Liver (tissue), 9 donors: ENCODE results near the gene TCERG1L. TPM values are rescaled to one million over a fixed set of nuclear protein-coding genes. Genes with fewer than 3 reads are reported as not detected.

Source experiments
- DNase-seq: peaks from one replicate; pipeline ENCODE4 v3.0.0-alpha.2; 2017; ENCODE audit warnings: low spot score
- H3K27ac ChIP-seq, 2 donors: one replicate each; pipeline ENCODE4 v1.7.0; 2013; ENCODE audit warnings: inconsistent platforms in 2 of 2, low read length in 2 of 2, control low read depth in 1 of 2, low read depth in 1 of 2, mild to moderate bottlenecking in 1 of 2
- H3K27me3 ChIP-seq, 4 donors: one replicate each; pipeline versions ENCODE4 v1.6.1 to v1.7.0; 2013; ENCODE audit warnings: low read length in 3 of 4, inconsistent platforms in 1 of 4, mild to moderate bottlenecking in 1 of 4, moderate library complexity in 1 of 4; ENCODE audit not compliant: control insufficient read depth in 4 of 4, insufficient read depth in 4 of 4
- H3K36me3 ChIP-seq, 4 donors: one replicate each; pipeline versions ENCODE4 v1.6.1 to v1.7.0; 2013; ENCODE audit warnings: low read length in 3 of 4, mild to moderate bottlenecking in 3 of 4, low read depth in 1 of 4, moderate library complexity in 1 of 4; ENCODE audit not compliant: control insufficient read depth in 4 of 4, insufficient read depth in 3 of 4
- H3K4me1 ChIP-seq, 4 donors: one replicate each; pipeline versions ENCODE4 v1.6.1 to v1.7.0; 2013; ENCODE audit warnings: low read length in 3 of 4, mild to moderate bottlenecking in 3 of 4, moderate library complexity in 1 of 4; ENCODE audit not compliant: control insufficient read depth in 4 of 4, insufficient read depth in 4 of 4
- H3K4me3 ChIP-seq, 3 donors: one replicate each; pipeline versions ENCODE4 v1.6.1 to v1.7.0; 2013; ENCODE audit warnings: low read length in 3 of 3, control low read depth in 1 of 3, low read depth in 1 of 3, mild to moderate bottlenecking in 1 of 3
- H3K9ac ChIP-seq, 2 donors: one replicate each; pipeline ENCODE4 v1.7.0; 2013; ENCODE audit warnings: low read length in 2 of 2, mild to moderate bottlenecking in 2 of 2, moderate library complexity in 2 of 2, control low read depth in 1 of 2, low read depth in 1 of 2
- H3K9me3 ChIP-seq, 4 donors: one replicate each; pipeline versions ENCODE4 v1.6.1 to v1.7.0; 2013; ENCODE audit warnings: low read length in 3 of 4; ENCODE audit not compliant: control insufficient read depth in 4 of 4
- EGR1 ChIP-seq, 2 donors: IDR thresholded peaks; 2 replicates each; pipeline ENCODE4 v1.6.1; 2016 to 2018; ENCODE audit warnings: antibody characterized with exemption in 2 of 2, low read depth in 2 of 2
- FOXA1 ChIP-seq: IDR thresholded peaks from 2 replicates; pipeline ENCODE4 v1.6.1; 2016; ENCODE audit warnings: antibody characterized with exemption
- FOXA2 ChIP-seq: IDR thresholded peaks from 2 replicates; pipeline ENCODE4 v1.6.1; 2016; ENCODE audit warnings: antibody characterized with exemption
- GABPA ChIP-seq, 2 donors: IDR thresholded peaks in 1 of 2; conservative IDR thresholded peaks in 1 of 2; 2 replicates each; pipeline ENCODE4 v1.6.1; 2016; ENCODE audit warnings: antibody characterized with exemption in 2 of 2, mild to moderate bottlenecking in 1 of 2, moderate library complexity in 1 of 2
- HNF4A ChIP-seq, 2 donors: conservative IDR thresholded peaks; 2 replicates each; pipeline ENCODE4 v1.6.1; 2016; ENCODE audit warnings: antibody characterized with exemption in 2 of 2, mild to moderate bottlenecking in 2 of 2
- HNF4G ChIP-seq: IDR thresholded peaks from 2 replicates; pipeline ENCODE4 v1.6.1; 2016; ENCODE audit warnings: antibody characterized with exemption
- JUND ChIP-seq, 2 donors: IDR thresholded peaks; 2 replicates each; pipeline ENCODE4 v1.6.1; 2016; ENCODE audit warnings: antibody characterized with exemption in 2 of 2
- NR2F2 ChIP-seq: IDR thresholded peaks from 2 replicates; pipeline ENCODE4 v1.6.1; 2016; ENCODE audit warnings: antibody characterized with exemption
- RAD21 ChIP-seq, 2 donors: IDR thresholded peaks; 2 replicates each; pipeline ENCODE4 v1.6.1; 2016; ENCODE audit warnings: antibody characterized with exemption in 2 of 2, mild to moderate bottlenecking in 2 of 2
- RXRA ChIP-seq, 2 donors: IDR thresholded peaks; 2 replicates each; pipeline ENCODE4 v1.6.1; 2017 to 2018; ENCODE audit warnings: antibody characterized with exemption in 2 of 2, mild to moderate bottlenecking in 1 of 2
- SP1 ChIP-seq: IDR thresholded peaks from 2 replicates; pipeline ENCODE4 v1.6.1; 2018; ENCODE audit warnings: antibody characterized with exemption, mild to moderate bottlenecking
- TAF1 ChIP-seq: conservative IDR thresholded peaks from 2 replicates; pipeline ENCODE4 v1.6.1; 2016; ENCODE audit warnings: antibody characterized with exemption, mild to moderate bottlenecking
- YY1 ChIP-seq: IDR thresholded peaks from 2 replicates; pipeline ENCODE4 v1.6.1; 2016; ENCODE audit warnings: antibody characterized with exemption, mild to moderate bottlenecking
- whole genome bisulfite sequencing: extraction: QIAGEN DNeasy Blood & Tissue Kit; methylation state at CpG from one replicate; pipeline ENCODE4 v1.1.7; 2013; 5-methylcytosine and 5-hydroxymethylcytosine counted together
- polyA plus RNA-seq, 2 donors: library from polyadenylated mRNA; stranded (reverse) in 1 of 2; unstranded in 1 of 2; fragments of 200-250 nt in 1 of 2; fragments of >200 nt in 1 of 2; fragmentation: Nextera tagmentation in 1 of 2; extraction: Ambion mirVana in 1 of 2; gene quantifications; one replicate each; pipeline versions ENCODE4 v1.2.1 to v1.2.3, GENCODE V29; 2013 to 2015
- total RNA-seq, 2 donors: library from RNA; depleted of rRNA; stranded (reverse); fragments of >200 nt; gene quantifications; one replicate each; pipeline ENCODE4 v1.2.3, GENCODE V29; 2014
- TF ChIP-seq, protein P1 (sequence below): IDR thresholded peaks from 2 replicates; pipeline ENCODE4 v1.6.1; 2016; ENCODE audit warnings: antibody characterized with exemption
- TF ChIP-seq, protein P2 (sequence below): fragments of 150-350 bp; IDR thresholded peaks from 2 replicates; pipeline ENCODE4 v1.5.1; 2017; ENCODE audit warnings: improper control_type of control experiment, low read depth, low read length; ENCODE audit not compliant: missing input control
- TF ChIP-seq, protein P3 (sequence below): IDR thresholded peaks from 2 replicates; pipeline ENCODE4 v1.6.1; 2016; ENCODE audit warnings: antibody characterized with exemption
- TF ChIP-seq, protein P4 (sequence below): IDR thresholded peaks from 2 replicates; pipeline ENCODE4 v1.6.1; 2016; ENCODE audit warnings: antibody characterized with exemption, mild to moderate bottlenecking
- TF ChIP-seq, protein P5 (sequence below): IDR thresholded peaks from 2 replicates; pipeline ENCODE4 v1.6.1; 2016; ENCODE audit warnings: antibody characterized with exemption
- donor health status: healthy.
- donor health status: healthy.
- donor health status: healthy.
- donor health status: healthy.
- donor health status: healthy.

TCERG1L gene
- total and polyA plus RNA-seq, 4 donors, result not detected

DNA sequence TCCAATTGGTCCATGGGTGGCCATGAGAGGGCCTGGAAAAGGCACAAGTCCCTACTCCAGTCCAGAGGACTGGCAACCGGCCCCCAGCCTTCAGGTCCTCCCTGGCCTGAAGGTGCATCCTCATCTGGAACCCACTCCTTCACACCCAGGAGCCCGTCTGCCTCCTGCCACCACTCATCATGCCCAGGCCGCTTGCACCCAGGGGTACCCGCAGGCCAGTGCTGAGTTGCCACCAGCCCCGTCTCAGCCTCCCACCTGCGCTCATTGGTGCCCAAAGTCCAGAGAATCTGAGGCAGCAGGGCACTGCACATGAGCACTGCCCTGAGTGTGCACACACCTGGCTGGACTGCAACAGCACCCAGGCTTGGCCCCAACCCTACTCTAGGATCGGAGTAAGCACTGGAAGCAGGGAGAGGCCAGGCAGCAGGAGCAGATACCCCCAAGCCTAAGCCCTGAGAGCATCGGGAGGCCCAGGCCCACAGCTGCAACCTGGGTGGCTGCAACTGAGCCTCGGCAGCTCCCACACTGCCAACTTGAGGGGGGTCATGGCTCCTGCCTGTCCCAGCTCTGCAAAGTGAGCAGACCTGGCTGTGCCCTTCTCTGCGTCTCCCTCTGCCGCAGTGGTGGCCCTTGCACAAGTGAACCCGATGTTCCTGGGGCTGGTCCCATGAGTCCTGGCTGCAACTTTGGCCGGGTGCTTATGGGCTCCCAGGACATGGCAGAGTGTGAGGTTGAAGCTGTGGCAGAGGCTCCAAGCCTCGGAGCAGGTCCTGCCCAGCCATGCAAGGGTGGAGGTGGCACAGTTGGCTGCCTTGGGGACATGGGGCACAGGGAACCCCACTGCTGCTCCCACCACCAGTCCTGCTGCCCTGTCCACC, 44.3 kb downstream of the TCERG1L start:
- TF ChIP-seq HNF4G (no peak), JUND (IDR thresholded peaks at IDR 0.05) (no peak), HNF4A (conservative IDR thresholded peaks at IDR 0.05) (no peak), YY1 (no peak), RAD21 (IDR thresholded peaks at IDR 0.05) (no peak), GABPA (IDR thresholded peaks at IDR 0.05 in 1 of 2, conservative IDR thresholded peaks at IDR 0.05 in 1 of 2) (no peak), TAF1 (no peak), RXRA (IDR thresholded peaks at IDR 0.05) (no peak), NR2F2 (no peak), SP1 (no peak), FOXA1 (no peak), EGR1 (IDR thresholded peaks at IDR 0.05; ENCODE audit: low read depth in 2 of 2) (no peak), FOXA2 (no peak)
- TF ChIP-seq, protein P1, sequence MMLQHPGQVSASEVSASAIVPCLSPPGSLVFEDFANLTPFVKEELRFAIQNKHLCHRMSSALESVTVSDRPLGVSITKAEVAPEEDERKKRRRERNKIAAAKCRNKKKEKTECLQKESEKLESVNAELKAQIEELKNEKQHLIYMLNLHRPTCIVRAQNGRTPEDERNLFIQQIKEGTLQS, result no peak
- TF ChIP-seq, protein P2, sequence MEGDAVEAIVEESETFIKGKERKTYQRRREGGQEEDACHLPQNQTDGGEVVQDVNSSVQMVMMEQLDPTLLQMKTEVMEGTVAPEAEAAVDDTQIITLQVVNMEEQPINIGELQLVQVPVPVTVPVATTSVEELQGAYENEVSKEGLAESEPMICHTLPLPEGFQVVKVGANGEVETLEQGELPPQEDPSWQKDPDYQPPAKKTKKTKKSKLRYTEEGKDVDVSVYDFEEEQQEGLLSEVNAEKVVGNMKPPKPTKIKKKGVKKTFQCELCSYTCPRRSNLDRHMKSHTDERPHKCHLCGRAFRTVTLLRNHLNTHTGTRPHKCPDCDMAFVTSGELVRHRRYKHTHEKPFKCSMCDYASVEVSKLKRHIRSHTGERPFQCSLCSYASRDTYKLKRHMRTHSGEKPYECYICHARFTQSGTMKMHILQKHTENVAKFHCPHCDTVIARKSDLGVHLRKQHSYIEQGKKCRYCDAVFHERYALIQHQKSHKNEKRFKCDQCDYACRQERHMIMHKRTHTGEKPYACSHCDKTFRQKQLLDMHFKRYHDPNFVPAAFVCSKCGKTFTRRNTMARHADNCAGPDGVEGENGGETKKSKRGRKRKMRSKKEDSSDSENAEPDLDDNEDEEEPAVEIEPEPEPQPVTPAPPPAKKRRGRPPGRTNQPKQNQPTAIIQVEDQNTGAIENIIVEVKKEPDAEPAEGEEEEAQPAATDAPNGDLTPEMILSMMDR, result no peak
- TF ChIP-seq, protein P3, sequence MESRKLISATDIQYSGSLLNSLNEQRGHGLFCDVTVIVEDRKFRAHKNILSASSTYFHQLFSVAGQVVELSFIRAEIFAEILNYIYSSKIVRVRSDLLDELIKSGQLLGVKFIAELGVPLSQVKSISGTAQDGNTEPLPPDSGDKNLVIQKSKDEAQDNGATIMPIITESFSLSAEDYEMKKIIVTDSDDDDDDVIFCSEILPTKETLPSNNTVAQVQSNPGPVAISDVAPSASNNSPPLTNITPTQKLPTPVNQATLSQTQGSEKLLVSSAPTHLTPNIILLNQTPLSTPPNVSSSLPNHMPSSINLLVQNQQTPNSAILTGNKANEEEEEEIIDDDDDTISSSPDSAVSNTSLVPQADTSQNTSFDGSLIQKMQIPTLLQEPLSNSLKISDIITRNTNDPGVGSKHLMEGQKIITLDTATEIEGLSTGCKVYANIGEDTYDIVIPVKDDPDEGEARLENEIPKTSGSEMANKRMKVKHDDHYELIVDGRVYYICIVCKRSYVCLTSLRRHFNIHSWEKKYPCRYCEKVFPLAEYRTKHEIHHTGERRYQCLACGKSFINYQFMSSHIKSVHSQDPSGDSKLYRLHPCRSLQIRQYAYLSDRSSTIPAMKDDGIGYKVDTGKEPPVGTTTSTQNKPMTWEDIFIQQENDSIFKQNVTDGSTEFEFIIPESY, result no peak
- TF ChIP-seq, protein P4, sequence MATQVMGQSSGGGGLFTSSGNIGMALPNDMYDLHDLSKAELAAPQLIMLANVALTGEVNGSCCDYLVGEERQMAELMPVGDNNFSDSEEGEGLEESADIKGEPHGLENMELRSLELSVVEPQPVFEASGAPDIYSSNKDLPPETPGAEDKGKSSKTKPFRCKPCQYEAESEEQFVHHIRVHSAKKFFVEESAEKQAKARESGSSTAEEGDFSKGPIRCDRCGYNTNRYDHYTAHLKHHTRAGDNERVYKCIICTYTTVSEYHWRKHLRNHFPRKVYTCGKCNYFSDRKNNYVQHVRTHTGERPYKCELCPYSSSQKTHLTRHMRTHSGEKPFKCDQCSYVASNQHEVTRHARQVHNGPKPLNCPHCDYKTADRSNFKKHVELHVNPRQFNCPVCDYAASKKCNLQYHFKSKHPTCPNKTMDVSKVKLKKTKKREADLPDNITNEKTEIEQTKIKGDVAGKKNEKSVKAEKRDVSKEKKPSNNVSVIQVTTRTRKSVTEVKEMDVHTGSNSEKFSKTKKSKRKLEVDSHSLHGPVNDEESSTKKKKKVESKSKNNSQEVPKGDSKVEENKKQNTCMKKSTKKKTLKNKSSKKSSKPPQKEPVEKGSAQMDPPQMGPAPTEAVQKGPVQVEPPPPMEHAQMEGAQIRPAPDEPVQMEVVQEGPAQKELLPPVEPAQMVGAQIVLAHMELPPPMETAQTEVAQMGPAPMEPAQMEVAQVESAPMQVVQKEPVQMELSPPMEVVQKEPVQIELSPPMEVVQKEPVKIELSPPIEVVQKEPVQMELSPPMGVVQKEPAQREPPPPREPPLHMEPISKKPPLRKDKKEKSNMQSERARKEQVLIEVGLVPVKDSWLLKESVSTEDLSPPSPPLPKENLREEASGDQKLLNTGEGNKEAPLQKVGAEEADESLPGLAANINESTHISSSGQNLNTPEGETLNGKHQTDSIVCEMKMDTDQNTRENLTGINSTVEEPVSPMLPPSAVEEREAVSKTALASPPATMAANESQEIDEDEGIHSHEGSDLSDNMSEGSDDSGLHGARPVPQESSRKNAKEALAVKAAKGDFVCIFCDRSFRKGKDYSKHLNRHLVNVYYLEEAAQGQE, result no peak
- TF ChIP-seq, protein P5, sequence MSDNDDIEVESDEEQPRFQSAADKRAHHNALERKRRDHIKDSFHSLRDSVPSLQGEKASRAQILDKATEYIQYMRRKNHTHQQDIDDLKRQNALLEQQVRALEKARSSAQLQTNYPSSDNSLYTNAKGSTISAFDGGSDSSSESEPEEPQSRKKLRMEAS, result no peak
- Histone ChIP-seq H3K9me3 (no peaks in the 10 kb centered on the region), H3K36me3 (no peaks in the 10 kb centered on the region), H3K27me3 (peaks cover 0 to 3% (median 1%) of the 10 kb centered on the region in 4 donors), H3K4me1 (no peaks in the 10 kb centered on the region), H3K9ac (no peak overlapping the region), H3K27ac (no peak overlapping the region), H3K4me3 (no peak overlapping the region)
- no peak for DNase-seq
- 85% methylated on average over 14 of the region's 14 CpGs for WGBS
